Gastrocnemius medialis (tissue), 4 donors: ENCODE data around the gene EHBP1L1. TPM values are rescaled to one million over a fixed set of nuclear protein-coding genes. Genes with fewer than 3 reads are reported as not detected.
A peak's percentile ranks its signal among the peaks of the same experiment; 100 is the strongest.

Source experiments
- ATAC-seq, 2 donors: fragments of 150-250 bp; one replicate each; pipeline ENCODE4 v1.9.1; 2016
- DNase-seq, 2 donors: peaks; one replicate each; pipeline ENCODE4 v3.0.0-alpha.2; 2019
- H3K27ac ChIP-seq, 4 donors: fragments of 200-600 bp; sonication (generic); 1 replicate in 1 of 4; 2 replicates in 3 of 4; pipeline ENCODE4 v1.5.1; 2016 to 2018; ENCODE audit warnings: mild to moderate bottlenecking in 2 of 4, moderate library complexity in 1 of 4
- H3K27me3 ChIP-seq, 3 donors: fragments of 200-600 bp; sonication (generic) in 2 of 3; 1 replicate in 1 of 3; 2 replicates in 2 of 3; pipeline versions ENCODE4 v1.5.1 to v1.6.0; 2016 to 2019; ENCODE audit warnings: mild to moderate bottlenecking in 1 of 3, moderate library complexity in 1 of 3
- H3K36me3 ChIP-seq, 2 donors: fragments of 200-600 bp; sonication (generic) in 1 of 2; one replicate each; pipeline ENCODE4 v1.5.1; 2017 to 2018
- H3K4me1 ChIP-seq, 2 donors: fragments of 200-600 bp; sonication (generic) in 1 of 2; one replicate each; pipeline ENCODE4 v1.5.1; 2016 to 2017; ENCODE audit warnings: mild to moderate bottlenecking in 2 of 2
- H3K4me3 ChIP-seq, 4 donors: fragments of 200-600 bp; sonication (generic) in 3 of 4; 1 replicate in 1 of 4; 2 replicates in 3 of 4; pipeline ENCODE4 v1.5.1; 2016 to 2019; ENCODE audit warnings: mild to moderate bottlenecking in 2 of 4
- H3K9me3 ChIP-seq, 3 donors: fragments of 200-600 bp; sonication (generic) in 2 of 3; 1 replicate in 1 of 3; 2 replicates in 2 of 3; pipeline ENCODE4 v1.5.1; 2016 to 2019
- CTCF ChIP-seq, 5 experiments: fragments of 450-650 bp in 3 of 5; fragments of 200-600 bp in 2 of 5; sonication (generic) in 2 of 5; IDR thresholded peaks in 4 of 5; conservative IDR thresholded peaks in 1 of 5; 1 replicate in 4 of 5; 2 replicates in 1 of 5; pipeline ENCODE4 v1.5.1; 2016 to 2019; ENCODE audit warnings: antibody characterized with exemption in 5 of 5, mild to moderate bottlenecking in 3 of 5, moderate library complexity in 3 of 5
- POLR2A ChIP-seq, 2 donors: fragments of 450-650 bp; IDR thresholded peaks; one replicate each; pipeline ENCODE4 v1.6.1; 2017; ENCODE audit warnings: antibody characterized with exemption in 2 of 2, mild to moderate bottlenecking in 2 of 2, moderate library complexity in 2 of 2
- in situ Hi-C, 4 donors: fragments of 200-750 bp; cut with MboI; loops; one replicate each; pipeline versions ENCODE4 v1.15.0 to v1.8.0; 2017; ENCODE audit warnings: low sequenced_read_pairs in 4 of 4
- intact Hi-C: fragments of 100-400 bp; cut with DNase I; formaldehyde crosslinking; loops from one replicate; pipeline ENCODE4 v1.15.1; 2023; ENCODE audit warnings: low total_unique reads
- total RNA-seq, 4 donors: library from RNA; depleted of rRNA; stranded (reverse); fragments of >200 nt; gene quantifications; one replicate each; pipeline versions ENCODE4 v1.1.0 to v1.2.3, GENCODE V29; 2016

EHBP1L1 gene
- total RNA-seq, 4 donors from 2014 or later, result 191 to 374 (median 250) TPM

- Histone ChIP-seq H3K4me3 (peak overlapping the region in 3 of 4 donors; percentile 38 to 80 (median 60)), H3K27ac (peak overlapping the region; percentile 45 to 93 (median 91)), H3K4me1 (peaks cover 38 to 59% of the 10 kb centered on the region in 2 donors), H3K36me3 (peaks cover 0 to 6% of the 10 kb centered on the region in 2 donors), H3K9me3 (no peaks in the 10 kb centered on the region), H3K27me3 (no peaks in the 10 kb centered on the region)
- TF ChIP-seq CTCF (IDR thresholded peaks at IDR 0.05 in 4 of 5, conservative IDR thresholded peaks at IDR 0.05 in 1 of 5), result no peak
- TF ChIP-seq POLR2A (IDR thresholded peaks at IDR 0.05), result no peak
- ATAC-seq (no peak), DNase-seq (no peak)
- intact Hi-C loops (no loop called here), in situ Hi-C loops (no loop called here)
Measured at GRCh38 chr11:65610404-65610803, 34.6 kb downstream of the EHBP1L1 start.

- Histone ChIP-seq H3K27me3 (no peaks in the 10 kb centered on the region), H3K4me3 (peak overlapping the region; percentile 10 to 82 (median 70)), H3K4me1 (peaks cover 38 to 60% of the 10 kb centered on the region in 2 donors), H3K27ac (peak overlapping the region; percentile 82 to 93 (median 91)), H3K9me3 (no peaks in the 10 kb centered on the region), H3K36me3 (no peaks in the 10 kb centered on the region)
- TF ChIP-seq CTCF (IDR thresholded peaks at IDR 0.05 in 4 of 5, conservative IDR thresholded peaks at IDR 0.05 in 1 of 5), result no peak
- TF ChIP-seq POLR2A (IDR thresholded peaks at IDR 0.05), result no peak
- no peak for DNase-seq
- ATAC-seq, result no peak
- intact Hi-C loops (no loop called here), in situ Hi-C loops (no loop called here)
Measured at GRCh38 chr11:65611028-65611757, 35.3 kb downstream of the EHBP1L1 start.

DNA sequence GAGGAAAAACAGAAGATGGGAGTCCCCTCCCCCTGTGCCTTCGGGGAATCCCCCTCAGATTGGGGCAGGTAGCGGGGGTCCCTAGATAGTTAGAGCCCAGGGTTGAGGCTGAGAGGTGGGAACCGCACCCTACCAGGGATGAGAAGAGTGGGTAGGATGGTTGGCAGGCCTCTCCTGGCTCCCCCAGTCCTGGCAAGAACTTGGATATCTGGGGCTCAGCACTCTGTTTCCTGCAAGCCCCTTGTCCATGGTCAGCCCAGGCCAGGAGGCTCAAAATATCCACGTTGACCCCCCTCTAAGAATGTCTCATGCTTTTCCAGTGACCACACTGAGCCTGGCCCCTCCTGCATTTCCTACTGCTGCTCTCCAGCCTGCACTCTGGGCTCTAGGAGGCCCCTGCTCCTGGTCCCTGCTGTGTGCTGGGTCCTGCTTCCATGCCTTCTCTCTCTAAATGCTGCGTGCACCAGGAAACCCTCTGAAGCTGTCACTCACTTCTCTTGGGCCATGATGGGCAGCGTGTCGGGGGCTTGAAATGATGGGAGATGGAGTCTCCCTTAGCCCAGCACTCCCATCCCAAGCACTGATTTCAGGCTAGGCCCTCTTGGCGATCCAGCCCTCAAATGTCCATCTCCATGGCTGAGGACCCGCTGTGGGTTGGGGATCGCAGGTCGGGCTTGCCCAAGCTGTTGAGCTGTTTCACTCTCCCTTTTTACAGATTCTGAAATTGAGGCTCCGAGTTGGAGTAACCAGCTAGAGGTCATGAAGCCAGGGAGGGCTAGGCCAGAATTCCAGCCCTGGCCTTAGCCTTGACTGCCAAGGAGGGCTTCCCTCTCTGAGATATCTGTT, 36.1 kb downstream of the EHBP1L1 start:
- Histone ChIP-seq H3K4me1 (peaks cover 40 to 63% of the 10 kb centered on the region in 2 donors), H3K4me3 (peak overlapping the region; percentile 10 to 82 (median 70)), H3K27ac (peak overlapping the region; percentile 82 to 93 (median 91)), H3K9me3 (no peaks in the 10 kb centered on the region), H3K36me3 (peaks cover 0 to under 1% of the 10 kb centered on the region in 2 donors), H3K27me3 (no peaks in the 10 kb centered on the region)
- no peak for ATAC-seq
- no peak for DNase-seq
- in situ Hi-C loops (no loop called here), intact Hi-C loops (no loop called here)
- TF ChIP-seq CTCF (IDR thresholded peaks at IDR 0.05 in 4 of 5, conservative IDR thresholded peaks at IDR 0.05 in 1 of 5), result no peak
- TF ChIP-seq POLR2A (IDR thresholded peaks at IDR 0.05), result no peak

GRCh38 chr11:65612691-65613090, 36.8 kb downstream of the EHBP1L1 start:
- Histone ChIP-seq H3K4me1 (peaks cover 37 to 62% of the 10 kb centered on the region in 2 donors), H3K36me3 (peaks cover 0 to 8% of the 10 kb centered on the region in 2 donors), H3K9me3 (no peaks in the 10 kb centered on the region), H3K4me3 (peak overlapping the region; percentile 60 to 82 (median 74)), H3K27ac (peak overlapping the region; percentile 82 to 93 (median 91)), H3K27me3 (no peaks in the 10 kb centered on the region)
- ATAC-seq, result no peak
- TF ChIP-seq POLR2A (IDR thresholded peaks at IDR 0.05) (no peak), CTCF (IDR thresholded peaks at IDR 0.05 in 4 of 5, conservative IDR thresholded peaks at IDR 0.05 in 1 of 5) (no peak)
- intact Hi-C loops (no loop called here), in situ Hi-C loops (no loop called here)
- DNase-seq, result no peak
